ENCODE data around the gene SMCO3.
A peak's percentile ranks its signal among the peaks of the same experiment; 100 is the strongest.

Gene SMCO3

DNA sequence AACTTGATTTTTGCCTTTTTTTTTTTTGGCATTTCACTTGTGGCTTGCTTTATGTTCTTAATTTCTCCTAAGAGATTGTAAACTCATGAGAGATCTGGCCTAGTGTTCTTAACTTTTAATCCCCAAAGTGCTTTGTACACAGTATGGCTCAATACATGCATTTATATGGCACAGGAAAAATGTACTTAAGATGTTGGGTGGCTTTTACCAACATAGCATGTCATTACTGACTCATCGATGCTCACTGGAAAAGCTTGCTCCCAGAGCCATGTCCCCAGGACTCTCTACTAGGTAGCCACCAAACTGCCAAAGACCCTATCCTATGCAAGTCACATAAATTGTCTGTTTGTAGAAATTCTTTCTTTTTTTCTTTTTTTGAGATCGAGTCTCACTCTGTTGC is 13.1 kb upstream of the SMCO3 start:
- DNase-seq (ENCODE audit: low read depth), result no peak

GRCh38 chr12:14826491-14826890 is 12.5 kb upstream of the SMCO3 start:
- DNase-seq (ENCODE audit: low read depth), result no peak

DNA sequence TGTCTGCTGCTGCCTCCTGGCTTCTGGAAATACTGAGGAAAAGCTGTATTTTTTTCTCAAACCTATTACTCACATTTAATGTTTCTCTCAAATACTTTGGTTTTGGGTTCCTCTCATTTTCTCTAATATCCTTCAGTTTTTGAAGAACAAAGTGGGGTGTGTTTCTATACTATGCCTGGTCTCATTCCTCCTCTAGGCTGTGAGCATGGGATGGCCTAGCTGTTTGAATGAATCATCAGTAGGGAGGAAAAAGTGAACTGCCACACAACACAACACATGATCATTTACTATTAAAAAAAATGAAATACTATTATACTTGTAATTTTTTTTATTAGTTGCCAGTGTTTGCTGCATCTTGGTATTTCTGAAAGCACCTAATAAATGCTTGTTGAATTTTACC is 11.3 kb upstream of the SMCO3 start:
- no peak for DNase-seq (ENCODE audit: low read depth)

DNA sequence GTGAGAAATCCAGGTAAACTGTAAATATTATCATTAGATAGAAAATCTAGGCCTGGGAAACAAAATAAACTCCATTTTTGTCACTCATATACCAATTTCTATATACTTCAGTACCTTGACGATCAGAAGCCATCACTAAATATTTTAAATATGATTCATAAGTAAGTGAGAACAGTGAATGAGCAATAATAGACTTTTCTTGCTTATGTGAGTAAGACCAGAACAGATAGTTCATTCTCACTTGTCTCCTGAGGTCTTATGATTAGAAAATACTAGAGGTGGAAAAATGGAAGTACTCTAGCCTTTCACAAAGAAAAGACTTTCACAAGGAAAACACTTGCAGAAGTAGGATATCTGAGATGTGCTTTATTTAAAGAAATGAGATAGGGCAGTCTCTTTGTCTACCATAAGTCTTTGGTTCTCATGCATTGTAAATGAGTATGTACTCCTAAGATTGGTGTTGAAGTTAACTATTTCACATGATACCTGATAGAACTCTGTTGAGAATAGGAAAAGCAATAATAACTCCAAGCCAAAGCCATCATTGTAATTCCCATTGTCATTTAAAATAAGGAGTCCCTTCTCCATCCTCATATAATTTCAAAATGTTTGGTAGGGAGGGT is 10.1 kb upstream of the SMCO3 start:
- no peak for DNase-seq (ENCODE audit: low read depth)

DNA sequence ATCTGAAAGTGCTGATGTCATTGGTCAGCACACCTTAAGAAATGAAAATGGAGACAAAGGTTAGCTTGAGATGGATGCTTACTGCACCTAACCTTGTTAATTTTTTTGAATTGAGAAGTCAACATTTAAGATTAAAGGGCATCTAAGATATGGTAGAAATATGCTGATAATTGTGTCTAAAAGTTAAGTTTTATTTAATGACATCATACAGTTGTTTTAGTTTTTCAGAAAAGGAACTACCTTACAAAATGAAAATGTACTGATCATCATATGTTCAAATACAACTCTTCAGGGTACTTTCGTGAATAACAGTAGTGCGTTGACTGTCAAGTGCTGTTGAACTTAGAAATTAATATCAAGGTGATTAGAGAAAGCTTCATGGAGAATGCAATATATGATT is 2.5 kb downstream of the SMCO3 start:
- no peak for DNase-seq (ENCODE audit: low read depth)

DNA sequence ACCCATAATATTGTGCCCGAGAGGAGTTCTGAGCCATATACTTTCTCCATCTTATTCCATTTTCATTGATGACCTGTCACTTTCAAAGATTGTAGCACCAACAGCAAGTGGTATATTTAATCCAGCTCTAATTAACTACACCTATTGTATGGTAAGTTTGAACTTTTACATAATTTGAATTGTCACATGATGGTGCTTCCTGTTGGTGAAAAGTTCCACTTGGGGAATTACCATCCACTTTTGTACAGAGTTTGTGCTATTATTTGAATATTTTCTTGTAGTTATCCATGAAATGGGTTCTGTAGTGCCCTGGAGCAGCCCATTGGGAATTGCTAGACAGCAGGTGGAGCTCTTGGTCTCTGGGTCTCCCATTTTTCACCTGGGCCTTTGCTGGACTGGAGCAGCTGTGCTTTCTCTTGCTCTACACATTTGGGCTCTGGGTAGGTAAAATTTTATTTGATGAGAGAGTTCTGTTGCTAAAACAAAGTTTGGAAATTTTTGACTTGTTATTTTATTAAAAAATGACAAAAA is 3.0 kb downstream of the SMCO3 start:
- DNase-seq (ENCODE audit: low read depth), result no peak

DNA sequence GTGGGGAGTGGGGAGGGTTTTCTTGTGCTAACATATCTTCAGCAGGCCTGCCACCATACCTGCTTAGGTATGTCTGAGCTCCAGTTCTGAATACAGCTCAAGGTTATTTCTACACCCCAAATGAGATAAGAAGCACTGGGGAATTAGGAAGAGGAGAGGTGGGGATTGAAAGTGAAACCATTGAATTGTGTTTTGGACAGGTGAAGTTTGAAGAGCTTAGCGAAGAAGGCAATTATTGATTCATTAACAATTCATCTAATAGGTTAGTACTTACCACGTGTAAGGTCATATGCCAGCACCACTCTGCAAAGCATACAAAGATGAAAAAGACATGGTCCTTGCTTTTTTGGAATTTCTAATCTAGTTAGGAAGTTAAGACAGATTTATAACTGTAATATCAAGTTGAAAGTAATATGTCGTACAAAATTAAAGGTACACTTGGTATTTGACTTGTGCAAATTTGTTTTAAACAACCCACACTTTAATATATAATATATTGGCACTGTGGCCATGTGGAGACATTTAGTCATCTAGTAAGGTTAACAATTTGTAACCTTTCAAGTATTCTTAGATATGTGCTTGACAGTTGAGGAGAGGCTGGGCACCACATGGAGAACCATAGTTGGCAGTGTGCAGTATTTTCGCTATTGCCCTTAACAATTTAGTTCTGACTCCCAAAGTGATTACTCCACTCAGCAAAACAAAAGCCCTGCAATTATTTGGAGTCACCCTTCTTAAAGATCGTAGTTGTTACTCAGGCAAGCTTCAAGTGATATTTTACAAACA is 3.6 kb downstream of the SMCO3 start:
- no peak for DNase-seq (ENCODE audit: low read depth)

GRCh38 chr12:14803830-14804160 is 10.2 kb downstream of the SMCO3 start:
- DNase-seq (ENCODE audit: low read depth), result no peak

DNA sequence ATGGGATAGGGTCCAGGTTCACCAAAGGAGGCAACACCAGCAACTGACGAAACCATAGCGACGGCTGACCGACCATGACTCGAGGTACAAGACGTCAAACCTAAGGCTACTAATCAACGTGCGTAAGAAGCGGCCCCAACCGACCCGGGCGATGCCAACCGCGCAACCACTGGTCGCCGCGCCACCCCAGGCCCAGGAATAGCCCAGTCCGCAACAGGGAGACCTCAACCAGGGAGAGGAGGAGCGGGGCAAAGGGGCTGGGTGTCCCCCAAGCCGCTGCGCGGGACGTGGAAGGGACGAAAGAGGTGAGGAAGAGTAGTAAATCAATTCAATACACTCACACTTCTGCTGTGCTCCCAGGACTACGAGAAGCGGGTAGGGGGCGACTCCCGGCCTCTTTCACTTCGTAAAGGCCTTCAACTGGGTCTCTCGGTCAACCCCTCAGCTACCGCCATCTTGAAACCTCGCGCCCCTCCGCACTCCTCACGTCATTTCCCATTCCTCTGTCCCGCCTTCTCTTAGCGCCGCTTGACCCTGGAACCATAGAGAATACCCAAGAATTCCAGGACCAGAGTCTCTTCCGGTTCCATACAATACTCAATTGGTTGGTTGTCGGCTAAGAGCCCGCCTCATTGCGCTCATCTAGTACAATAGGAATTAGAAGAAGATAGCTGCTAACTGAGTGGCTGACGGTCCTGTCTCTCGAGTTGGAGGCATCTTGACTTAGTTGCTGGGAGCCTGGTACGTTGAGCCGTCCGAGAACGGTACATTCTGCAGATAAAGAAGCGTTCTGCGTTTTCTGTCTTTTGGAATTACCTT is 10.8 kb downstream of the SMCO3 start, which contains the start of the genes C12orf60 and WBP11:
Gene C12orf60, plus strand, starts transcription at position 660 of the 819 bp plus-strand sequence. CDS start 19,266 bp downstream, outside the sequence.
Gene WBP11, minus strand, starts transcription at position 468 of the 819 bp plus-strand sequence. CDS start 2,095 bp downstream, outside the sequence.
- peak; percentile 100 for DNase-seq (ENCODE audit: low read depth)

DNA sequence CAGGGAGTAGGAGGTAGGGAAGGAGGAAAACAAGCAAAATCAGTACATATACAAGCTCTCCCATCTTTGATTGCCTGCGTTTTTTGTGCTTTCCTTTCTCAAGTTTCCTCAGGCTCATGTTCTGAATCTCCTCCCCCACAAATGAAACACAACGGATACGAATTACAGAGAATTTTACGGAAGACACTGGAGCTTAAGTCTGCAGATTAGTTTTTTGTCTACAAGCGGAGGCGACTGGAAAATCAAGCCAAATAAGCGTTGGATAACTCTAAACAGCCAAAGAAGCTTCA is 11.3 kb downstream of the SMCO3 start:
- DNase-seq (ENCODE audit: low read depth), result no peak

DNA sequence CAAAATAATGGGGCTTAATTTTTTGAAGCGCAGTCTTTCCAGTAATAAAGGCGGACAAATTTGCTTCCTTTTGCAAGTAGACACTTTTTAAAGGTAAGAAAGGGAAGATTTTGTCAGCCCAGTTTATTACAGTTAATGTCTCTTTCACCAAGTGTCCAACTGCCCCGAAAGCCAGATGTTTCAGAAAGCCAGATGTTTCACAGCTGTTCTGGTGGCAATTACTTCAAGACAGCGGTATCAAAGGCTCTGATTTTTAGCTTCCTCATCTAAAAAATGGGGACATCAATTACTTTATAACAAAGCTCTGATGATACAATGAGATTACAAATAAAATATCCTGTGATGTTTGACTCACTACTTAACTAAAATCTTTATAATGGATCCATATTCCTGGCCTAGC is 11.7 kb downstream of the SMCO3 start:
- DNase-seq (ENCODE audit: low read depth), result no peak

- no peak for DNase-seq (ENCODE audit: low read depth)
Measured at GRCh38 chr12:14795028-14795448, 18.9 kb downstream of the SMCO3 start.

DNA sequence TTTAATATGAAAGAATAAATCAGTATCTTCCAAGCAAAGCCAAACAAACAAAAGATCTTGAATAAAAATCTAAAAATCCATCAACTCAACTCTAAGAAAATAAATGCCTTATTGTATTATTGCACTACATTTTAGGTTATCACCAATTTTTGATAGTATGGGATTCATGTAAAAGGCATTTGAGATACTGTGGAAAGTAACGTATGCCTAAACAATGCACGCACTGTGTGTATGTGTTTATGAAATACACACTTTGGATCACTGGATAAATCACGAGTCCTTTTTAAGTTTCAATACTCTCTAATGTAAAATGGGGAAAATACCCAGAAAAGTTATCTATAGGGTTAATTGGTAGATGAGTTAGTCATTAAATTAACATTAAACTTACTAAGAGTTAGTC is 28.4 kb downstream of the SMCO3 start:
- no peak for DNase-seq (ENCODE audit: low read depth)

DNA sequence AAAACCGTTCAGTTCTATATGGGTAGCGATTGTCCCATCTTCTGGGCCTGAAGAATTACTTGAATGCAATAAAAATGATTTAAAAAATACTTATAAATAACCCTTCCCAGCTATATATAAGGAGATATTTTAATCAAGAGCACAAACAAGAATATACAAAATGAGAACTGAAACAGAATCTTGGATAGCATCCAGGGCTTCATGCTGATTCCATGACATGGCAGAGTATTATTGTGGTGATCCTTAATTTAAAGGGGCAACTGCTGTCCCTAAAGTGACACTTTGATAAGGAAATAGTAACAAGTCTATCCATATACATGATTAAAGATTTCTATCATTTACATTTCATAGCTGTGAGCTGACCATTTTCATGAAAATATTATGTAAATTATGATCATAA is 29.5 kb downstream of the SMCO3 start:
- DNase-seq (ENCODE audit: low read depth), result no peak

GRCh38 chr12:14782756-14783155 is 31.2 kb downstream of the SMCO3 start:
- no peak for DNase-seq (ENCODE audit: low read depth)

DNA sequence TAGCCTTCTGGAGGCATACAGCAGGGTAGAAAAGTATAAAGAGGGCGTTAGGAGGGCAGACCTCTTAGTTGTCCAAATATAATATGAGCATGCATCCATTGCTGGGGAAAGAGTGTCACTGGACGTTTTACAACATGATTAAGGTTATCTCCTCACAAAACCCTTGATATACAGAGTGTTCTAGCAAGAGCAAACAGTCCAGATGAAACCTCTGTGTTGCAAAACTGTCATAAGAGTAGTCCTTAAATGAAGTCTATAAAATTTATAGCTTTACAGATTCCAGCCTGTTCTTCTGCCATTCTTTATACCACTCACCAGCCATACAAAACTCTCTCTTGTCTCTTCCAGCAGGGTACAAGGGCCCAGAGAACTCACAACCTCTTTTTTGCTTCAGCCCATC is 32.4 kb downstream of the SMCO3 start:
- no peak for DNase-seq (ENCODE audit: low read depth)

DNA sequence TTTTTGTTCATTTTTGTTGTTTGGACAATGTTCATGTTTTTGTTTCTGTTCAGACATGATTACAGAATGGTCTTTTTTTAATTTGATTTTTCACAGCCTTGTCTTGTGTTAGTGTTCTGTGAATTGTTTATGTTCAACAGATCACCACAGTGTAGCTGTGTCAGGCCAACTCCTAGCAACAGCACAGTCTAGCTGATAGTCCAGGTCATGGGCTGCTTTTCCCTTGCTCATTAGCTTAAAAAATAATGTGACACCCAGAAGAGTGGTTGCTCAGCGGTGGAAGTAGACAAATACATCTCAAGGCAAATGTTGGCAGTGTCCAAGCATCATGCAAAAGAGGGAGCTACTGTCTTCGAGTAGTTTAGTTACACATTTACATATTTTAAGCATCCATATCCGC is 33.1 kb downstream of the SMCO3 start:
- DNase-seq (ENCODE audit: low read depth), result no peak

DNA sequence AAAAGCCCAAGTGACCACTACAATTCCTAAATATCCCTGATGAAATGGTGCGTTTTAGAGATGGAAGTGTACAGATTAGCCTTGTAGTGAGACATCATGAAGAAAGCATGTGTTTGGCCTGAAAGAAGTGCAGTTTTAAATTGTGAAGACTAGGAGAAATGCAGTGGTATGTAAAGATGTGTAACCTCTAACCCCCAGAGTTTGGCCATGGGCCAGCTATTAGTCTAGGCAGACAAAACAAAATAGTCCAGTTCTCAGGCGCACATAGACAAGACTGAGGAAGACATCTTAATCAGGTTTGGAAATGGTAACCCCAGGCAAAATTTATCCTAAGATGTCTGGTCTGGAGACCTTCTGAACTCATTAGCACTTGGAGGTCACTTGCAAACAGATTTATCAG is 34.1 kb downstream of the SMCO3 start:
- no peak for DNase-seq (ENCODE audit: low read depth)

GRCh38 chr12:14777271-14777670 is 36.7 kb downstream of the SMCO3 start:
- DNase-seq (ENCODE audit: low read depth), result no peak

GRCh38 chr12:14776236-14776961 is 37.6 kb downstream of the SMCO3 start:
- no peak for DNase-seq (ENCODE audit: low read depth)

- peak; percentile 47 for DNase-seq (ENCODE audit: low read depth)
Measured at GRCh38 chr12:14775636-14775980, 38.4 kb downstream of the SMCO3 start.

DNA sequence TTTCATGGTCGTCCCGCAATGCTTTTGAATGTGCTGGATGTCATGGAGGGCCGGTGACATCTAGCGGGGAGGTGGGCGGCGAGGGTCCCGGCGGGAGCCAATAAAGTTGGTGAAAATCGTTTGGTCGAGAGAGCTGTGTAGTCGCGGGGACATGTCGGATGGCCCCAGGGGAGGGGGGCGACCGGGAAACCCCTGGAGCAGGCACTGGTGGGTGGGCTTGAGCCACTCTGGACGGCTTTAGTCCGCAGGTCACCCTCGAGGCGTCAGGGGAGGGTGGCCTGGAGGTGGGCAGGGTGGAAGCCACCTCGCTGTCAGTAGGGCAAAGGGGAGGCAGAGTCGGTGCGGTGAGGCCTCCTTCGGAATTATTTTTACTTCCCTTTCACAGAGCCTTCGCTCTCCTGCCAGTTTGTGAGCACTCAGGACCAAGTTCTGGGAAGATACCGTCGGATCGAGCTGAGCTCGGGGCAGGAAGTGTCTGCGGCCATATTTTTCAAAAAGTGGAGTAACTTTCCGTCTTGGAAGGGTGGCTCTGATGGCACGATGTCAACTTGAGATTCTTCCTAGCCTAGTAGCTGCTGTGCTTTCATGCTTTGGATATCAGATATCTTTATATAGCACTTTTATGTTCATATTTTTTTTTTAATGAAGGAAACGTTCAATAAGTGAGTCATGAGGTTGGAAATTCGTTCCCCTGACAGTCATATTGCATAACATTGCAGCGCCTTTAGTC is 38.9 kb downstream of the SMCO3 start:
- peak; percentile 70 for DNase-seq (ENCODE audit: low read depth)

Measured in stromal cell of bone marrow (primary cell).